Measurements from ENCODE around the gene ACSL1. TPM values are rescaled to one million over a fixed set of nuclear protein-coding genes. Genes with fewer than 3 reads are reported as not detected.

The ACSL1 gene
- polyA plus RNA-seq (ENCODE audit: insufficient read length in 3 of 3), result 10 to 100 TPM; 58.0 to 74.8 (median 70.8) TPM

- no peak for DNase-seq (ENCODE audit: low read depth in 3 of 3, low spot score in 2 of 3)
These were observed at the start of gene ACSL1 for GRCh38 chr4:184825896-184826690. Gene ACSL1 (minus strand): TSS chr4:184825968. CDS start chr4:184803514, 22,454 bp downstream.

- no peak for DNase-seq (ENCODE audit: low read depth in 3 of 3, low spot score in 2 of 3)
These were observed 47.3 kb upstream of the ACSL1 start for GRCh38 chr4:184873054-184873453.

GRCh38 chr4:184870718-184871117, 45.0 kb upstream of the ACSL1 start:
- DNase-seq (ENCODE audit: low read depth in 3 of 3, low spot score in 2 of 3), result no peak

- no peak for DNase-seq (ENCODE audit: low read depth in 3 of 3, low spot score in 2 of 3)
These were observed 42.9 kb upstream of the ACSL1 start for GRCh38 chr4:184868623-184869022.

- no peak for DNase-seq (ENCODE audit: low read depth in 3 of 3, low spot score in 2 of 3)
These were observed 38.1 kb upstream of the ACSL1 start for GRCh38 chr4:184863916-184864315.

- DNase-seq (ENCODE audit: low read depth in 3 of 3, low spot score in 2 of 3), result no peak
These were observed 35.3 kb upstream of the ACSL1 start for GRCh38 chr4:184861047-184861446.

GRCh38 chr4:184860018-184860779, 34.4 kb upstream of the ACSL1 start:
- no peak for DNase-seq (ENCODE audit: low read depth in 3 of 3, low spot score in 2 of 3)

- no peak for DNase-seq (ENCODE audit: low read depth in 3 of 3, low spot score in 2 of 3)
These were observed 31.8 kb upstream of the ACSL1 start for GRCh38 chr4:184857441-184858121.

GRCh38 chr4:184856277-184856609, 30.5 kb upstream of the ACSL1 start:
- no peak for DNase-seq (ENCODE audit: low read depth in 3 of 3, low spot score in 2 of 3)

- no peak for DNase-seq (ENCODE audit: low read depth in 3 of 3, low spot score in 2 of 3)
These were observed 28.9 kb upstream of the ACSL1 start for GRCh38 chr4:184854673-184855072.

GRCh38 chr4:184853436-184853835, 27.7 kb upstream of the ACSL1 start:
- DNase-seq (ENCODE audit: low read depth in 3 of 3, low spot score in 2 of 3), result no peak

- no peak for DNase-seq (ENCODE audit: low read depth in 3 of 3, low spot score in 2 of 3)
These were observed 26.1 kb upstream of the ACSL1 start for GRCh38 chr4:184851886-184852285.

GRCh38 chr4:184851200-184851541, 25.4 kb upstream of the ACSL1 start:
- DNase-seq (ENCODE audit: low read depth in 3 of 3, low spot score in 2 of 3), result no peak

- no peak for DNase-seq (ENCODE audit: low read depth in 3 of 3, low spot score in 2 of 3)
These were observed 24.8 kb upstream of the ACSL1 start for GRCh38 chr4:184850431-184851199.

GRCh38 chr4:184850018-184850417, 24.2 kb upstream of the ACSL1 start:
- DNase-seq (ENCODE audit: low read depth in 3 of 3, low spot score in 2 of 3), result no peak

GRCh38 chr4:184849185-184849584, 23.4 kb upstream of the ACSL1 start:
- no peak for DNase-seq (ENCODE audit: low read depth in 3 of 3, low spot score in 2 of 3)

- no peak for DNase-seq (ENCODE audit: low read depth in 3 of 3, low spot score in 2 of 3)
These were observed 22.7 kb upstream of the ACSL1 start for GRCh38 chr4:184848510-184848909.

GRCh38 chr4:184846531-184846930, 20.8 kb upstream of the ACSL1 start:
- DNase-seq (ENCODE audit: low read depth in 3 of 3, low spot score in 2 of 3), result no peak

- no peak for DNase-seq (ENCODE audit: low read depth in 3 of 3, low spot score in 2 of 3)
These were observed 19.7 kb upstream of the ACSL1 start for GRCh38 chr4:184845367-184846021.

- DNase-seq (ENCODE audit: low read depth in 3 of 3, low spot score in 2 of 3), result no peak
These were observed 19.0 kb upstream of the ACSL1 start for GRCh38 chr4:184844742-184845141.
